ENCODE measurements around the gene XAF1. TPM values are rescaled to one million over a fixed set of nuclear protein-coding genes. Genes with fewer than 3 reads are reported as not detected.
"Not testable (repeated sequence)": the region's sequence is repeated elsewhere in the genome, so short reads cannot be mapped to it uniquely, and the experiment has no call there.

XAF1 gene
- total RNA-seq, 1 donor from 2014 or later, result 18.6 TPM

- no peaks in the 10 kb centered on the region for H3K9me3 ChIP-seq (replicated peaks)
- no peak overlapping the region for H3K27ac ChIP-seq (replicated peaks)
- no peaks in the 10 kb centered on the region for H3K4me1 ChIP-seq
- no peak for DNase-seq
- H3K4me3 ChIP-seq, result no peak overlapping the region
- TF ChIP-seq CTCF (IDR thresholded peaks at IDR 0.05; ENCODE audit: borderline replicate concordance), result no peak
- H3K36me3 ChIP-seq, result no peaks in the 10 kb centered on the region
- H3K27me3 ChIP-seq (ENCODE audit: low read depth), result peaks cover 17% of the 10 kb centered on the region
- intact Hi-C loops (cut with micrococcal nuclease), result no loop called here
These were observed 26.3 kb upstream of the XAF1 start for GRCh38 chr17:6729531-6729930.

GRCh38 chr17:6746665-6747064 is 9.2 kb upstream of the XAF1 start:
- H3K27ac ChIP-seq (replicated peaks); H3K4me1 ChIP-seq; H3K4me3 ChIP-seq; DNase-seq; intact Hi-C loops (cut with micrococcal nuclease); H3K27me3 ChIP-seq (ENCODE audit: low read depth); H3K9me3 ChIP-seq (replicated peaks); H3K36me3 ChIP-seq: not testable (repeated sequence)

DNA sequence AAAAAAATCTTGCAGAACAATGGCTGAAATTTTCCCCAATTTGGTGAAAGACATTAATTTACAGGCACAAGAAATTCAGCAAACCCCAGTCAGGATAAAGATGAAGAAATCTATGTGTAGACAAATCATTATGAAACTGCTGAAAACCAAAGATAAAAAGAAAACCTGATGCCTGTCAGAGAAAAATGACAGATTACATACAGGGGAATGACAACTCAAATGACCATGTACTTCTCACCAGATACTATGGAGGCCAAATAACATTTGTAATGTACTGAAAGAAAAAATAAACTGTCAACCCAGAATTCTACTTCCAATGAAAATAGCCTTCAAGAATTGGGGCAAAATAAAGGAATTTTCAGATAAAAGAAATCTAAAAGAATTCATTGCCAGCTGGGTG is 7.2 kb upstream of the XAF1 start:
- no peak overlapping the region for H3K27ac ChIP-seq (replicated peaks)
- no peak for DNase-seq

GRCh38 chr17:6749519-6749918 is 6.3 kb upstream of the XAF1 start:
- no peak for TF ChIP-seq CTCF (IDR thresholded peaks at IDR 0.05; ENCODE audit: borderline replicate concordance)
- intact Hi-C loops (cut with micrococcal nuclease), result no loop called here
- Histone ChIP-seq H3K36me3 (no peaks in the 10 kb centered on the region), H3K27me3 (ENCODE audit: low read depth) (no peaks in the 10 kb centered on the region), H3K27ac (replicated peaks) (no peak overlapping the region), H3K4me1 (peaks cover 32% of the 10 kb centered on the region), H3K4me3 (no peak overlapping the region), H3K9me3 (replicated peaks) (no peaks in the 10 kb centered on the region)
- no peak for DNase-seq

More for the DNA sequence above, 7.2 kb upstream of the XAF1 start:
- H3K9me3 ChIP-seq (replicated peaks), result no peaks in the 10 kb centered on the region
- no peak overlapping the region for H3K4me3 ChIP-seq
- H3K27me3 ChIP-seq (ENCODE audit: low read depth), result peaks cover under 1% of the 10 kb centered on the region
- TF ChIP-seq CTCF (IDR thresholded peaks at IDR 0.05; ENCODE audit: borderline replicate concordance), result no peak
- peaks cover 23% of the 10 kb centered on the region for H3K4me1 ChIP-seq
- intact Hi-C loops (cut with micrococcal nuclease), result no loop called here
- H3K36me3 ChIP-seq, result no peaks in the 10 kb centered on the region

- no peak for DNase-seq
- Histone ChIP-seq H3K27me3 (ENCODE audit: low read depth) (peaks cover 8% of the 10 kb centered on the region), H3K4me3 (peak overlapping the region; percentile 12), H3K9me3 (replicated peaks) (no peaks in the 10 kb centered on the region), H3K36me3 (no peaks in the 10 kb centered on the region), H3K27ac (replicated peaks) (peak overlapping the region; percentile 95), H3K4me1 (peaks cover 56% of the 10 kb centered on the region)
- no peak for TF ChIP-seq CTCF (IDR thresholded peaks at IDR 0.05; ENCODE audit: borderline replicate concordance)
- intact Hi-C loops (cut with micrococcal nuclease), result no loop called here
These were observed 3.6 kb upstream of the XAF1 start for GRCh38 chr17:6752068-6752909.

GRCh38 chr17:6753006-6753445 is 2.8 kb upstream of the XAF1 start:
- no peak for TF ChIP-seq CTCF (IDR thresholded peaks at IDR 0.05; ENCODE audit: borderline replicate concordance)
- peak overlapping the region; percentile 12 for H3K4me3 ChIP-seq
- peak overlapping the region; percentile 95 for H3K27ac ChIP-seq (replicated peaks)
- intact Hi-C loops (cut with micrococcal nuclease), result no loop called here
- H3K9me3 ChIP-seq (replicated peaks), result no peaks in the 10 kb centered on the region
- H3K36me3 ChIP-seq, result no peaks in the 10 kb centered on the region
- DNase-seq, result peak; percentile 66
- H3K4me1 ChIP-seq, result peaks cover 63% of the 10 kb centered on the region
- peaks cover 8% of the 10 kb centered on the region for H3K27me3 ChIP-seq (ENCODE audit: low read depth)
